GM12892 (cell line): ENCODE results near the gene CDH20.

Source experiments
- POLR2A ChIP-seq: IDR thresholded peaks from 2 replicates; pipeline ENCODE4 v1.6.1; 2011; ENCODE audit warnings: low read depth, low read length, control low read depth
- TAF1 ChIP-seq: IDR thresholded peaks from 2 replicates; pipeline ENCODE4 v1.6.1; 2011; ENCODE audit warnings: low read depth, mild to moderate bottlenecking, control low read depth, low read length, borderline replicate concordance

- TF ChIP-seq POLR2A: no peak
- no peak for TF ChIP-seq TAF1
These were observed 126.8 kb downstream of the CDH20 start for GRCh38 chr18:61459896-61460648.
